ENCODE data around the gene GATA1.

DNA sequence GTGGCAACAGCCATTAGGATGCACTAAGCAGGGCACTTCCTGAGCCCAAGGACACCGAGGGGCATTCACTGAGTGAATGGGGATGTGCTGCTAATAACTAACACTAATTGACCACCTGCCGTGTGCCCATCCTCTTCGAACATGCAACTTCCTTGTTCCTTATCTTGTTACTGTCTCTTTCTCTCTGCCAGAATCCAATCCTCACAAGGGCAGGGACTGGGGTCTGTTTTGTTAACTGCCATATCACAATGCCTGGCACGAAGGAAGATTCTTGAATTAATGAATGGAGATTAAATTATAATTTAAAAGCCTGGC lies 41.2 kb downstream of the GATA1 start:
- TF ChIP-seq ZFP3 (CRISPR knock-in tag; IDR thresholded peaks at IDR 0.05): no peak
- TF ChIP-seq, protein P1, sequence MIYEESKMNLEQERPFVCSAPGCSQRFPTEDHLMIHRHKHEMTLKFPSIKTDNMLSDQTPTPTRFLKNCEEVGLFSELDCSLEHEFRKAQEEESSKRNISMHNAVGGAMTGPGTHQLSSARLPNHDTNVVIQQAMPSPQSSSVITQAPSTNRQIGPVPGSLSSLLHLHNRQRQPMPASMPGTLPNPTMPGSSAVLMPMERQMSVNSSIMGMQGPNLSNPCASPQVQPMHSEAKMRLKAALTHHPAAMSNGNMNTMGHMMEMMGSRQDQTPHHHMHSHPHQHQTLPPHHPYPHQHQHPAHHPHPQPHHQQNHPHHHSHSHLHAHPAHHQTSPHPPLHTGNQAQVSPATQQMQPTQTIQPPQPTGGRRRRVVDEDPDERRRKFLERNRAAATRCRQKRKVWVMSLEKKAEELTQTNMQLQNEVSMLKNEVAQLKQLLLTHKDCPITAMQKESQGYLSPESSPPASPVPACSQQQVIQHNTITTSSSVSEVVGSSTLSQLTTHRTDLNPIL (CRISPR knock-in tag; IDR thresholded peaks at IDR 0.05; ENCODE audit: low read depth): no peak
- TF ChIP-seq SNAI2 (CRISPR knock-in tag; IDR thresholded peaks at IDR 0.05): no peak
- TF ChIP-seq, protein P2, sequence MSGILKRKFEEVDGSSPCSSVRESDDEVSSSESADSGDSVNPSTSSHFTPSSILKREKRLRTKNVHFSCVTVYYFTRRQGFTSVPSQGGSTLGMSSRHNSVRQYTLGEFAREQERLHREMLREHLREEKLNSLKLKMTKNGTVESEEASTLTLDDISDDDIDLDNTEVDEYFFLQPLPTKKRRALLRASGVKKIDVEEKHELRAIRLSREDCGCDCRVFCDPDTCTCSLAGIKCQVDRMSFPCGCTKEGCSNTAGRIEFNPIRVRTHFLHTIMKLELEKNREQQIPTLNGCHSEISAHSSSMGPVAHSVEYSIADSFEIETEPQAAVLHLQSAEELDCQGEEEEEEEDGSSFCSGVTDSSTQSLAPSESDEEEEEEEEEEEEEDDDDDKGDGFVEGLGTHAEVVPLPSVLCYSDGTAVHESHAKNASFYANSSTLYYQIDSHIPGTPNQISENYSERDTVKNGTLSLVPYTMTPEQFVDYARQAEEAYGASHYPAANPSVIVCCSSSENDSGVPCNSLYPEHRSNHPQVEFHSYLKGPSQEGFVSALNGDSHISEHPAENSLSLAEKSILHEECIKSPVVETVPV (CRISPR knock-in tag; IDR thresholded peaks at IDR 0.05): no peak
- no peak for TF ChIP-seq RARB (CRISPR knock-in tag; IDR thresholded peaks at IDR 0.05)
- TF ChIP-seq, protein P3, sequence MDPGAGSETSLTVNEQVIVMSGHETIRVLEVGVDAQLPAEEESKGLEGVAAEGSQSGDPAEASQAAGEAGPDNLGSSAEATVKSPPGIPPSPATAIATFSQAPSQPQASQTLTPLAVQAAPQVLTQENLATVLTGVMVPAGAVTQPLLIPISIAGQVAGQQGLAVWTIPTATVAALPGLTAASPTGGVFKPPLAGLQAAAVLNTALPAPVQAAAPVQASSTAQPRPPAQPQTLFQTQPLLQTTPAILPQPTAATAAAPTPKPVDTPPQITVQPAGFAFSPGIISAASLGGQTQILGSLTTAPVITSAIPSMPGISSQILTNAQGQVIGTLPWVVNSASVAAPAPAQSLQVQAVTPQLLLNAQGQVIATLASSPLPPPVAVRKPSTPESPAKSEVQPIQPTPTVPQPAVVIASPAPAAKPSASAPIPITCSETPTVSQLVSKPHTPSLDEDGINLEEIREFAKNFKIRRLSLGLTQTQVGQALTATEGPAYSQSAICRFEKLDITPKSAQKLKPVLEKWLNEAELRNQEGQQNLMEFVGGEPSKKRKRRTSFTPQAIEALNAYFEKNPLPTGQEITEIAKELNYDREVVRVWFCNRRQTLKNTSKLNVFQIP (CRISPR knock-in tag; IDR thresholded peaks at IDR 0.05; ENCODE audit: borderline replicate concordance, low read depth): no peak
- TF ChIP-seq, protein P4, sequence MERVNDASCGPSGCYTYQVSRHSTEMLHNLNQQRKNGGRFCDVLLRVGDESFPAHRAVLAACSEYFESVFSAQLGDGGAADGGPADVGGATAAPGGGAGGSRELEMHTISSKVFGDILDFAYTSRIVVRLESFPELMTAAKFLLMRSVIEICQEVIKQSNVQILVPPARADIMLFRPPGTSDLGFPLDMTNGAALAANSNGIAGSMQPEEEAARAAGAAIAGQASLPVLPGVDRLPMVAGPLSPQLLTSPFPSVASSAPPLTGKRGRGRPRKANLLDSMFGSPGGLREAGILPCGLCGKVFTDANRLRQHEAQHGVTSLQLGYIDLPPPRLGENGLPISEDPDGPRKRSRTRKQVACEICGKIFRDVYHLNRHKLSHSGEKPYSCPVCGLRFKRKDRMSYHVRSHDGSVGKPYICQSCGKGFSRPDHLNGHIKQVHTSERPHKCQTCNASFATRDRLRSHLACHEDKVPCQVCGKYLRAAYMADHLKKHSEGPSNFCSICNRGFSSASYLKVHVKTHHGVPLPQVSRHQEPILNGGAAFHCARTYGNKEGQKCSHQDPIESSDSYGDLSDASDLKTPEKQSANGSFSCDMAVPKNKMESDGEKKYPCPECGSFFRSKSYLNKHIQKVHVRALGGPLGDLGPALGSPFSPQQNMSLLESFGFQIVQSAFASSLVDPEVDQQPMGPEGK (CRISPR knock-in tag; IDR thresholded peaks at IDR 0.05; ENCODE audit: borderline replicate concordance): no peak
- TF ChIP-seq ZFP30 (CRISPR knock-in tag; IDR thresholded peaks at IDR 0.05): no peak
- no peak for TF ChIP-seq OSR1 (CRISPR knock-in tag; IDR thresholded peaks at IDR 0.05)
- TF ChIP-seq GLIS3 (CRISPR knock-in tag; IDR thresholded peaks at IDR 0.05): no peak
- no peak for TF ChIP-seq TOX (CRISPR knock-in tag; IDR thresholded peaks at IDR 0.05; ENCODE audit: borderline replicate concordance)
- TF ChIP-seq ZNF70 (CRISPR knock-in tag; IDR thresholded peaks at IDR 0.05): no peak
- no peak for TF ChIP-seq ARNTL (CRISPR knock-in tag; IDR thresholded peaks at IDR 0.05; ENCODE audit: borderline replicate concordance, low read depth)

Data from SK-N-SH treated with all-trans-retinoic acid at 6 μM for 48 hours (cell line).